CD4-positive, alpha-beta T cell treated with Interleukin-15 for 1 hour (primary cell): ENCODE results near the gene ERICH6B.

Experiments used
- DNase-seq: peaks from one replicate; pipeline ENCODE4 v3.0.0-alpha.2; 2020

ERICH6B gene

GRCh38 chr13:45540864-45541263, 74.7 kb downstream of the ERICH6B start:
- no peak for DNase-seq

GRCh38 chr13:45540195-45540594, 75.3 kb downstream of the ERICH6B start:
- no peak for DNase-seq

GRCh38 chr13:45538382-45538781, 77.2 kb downstream of the ERICH6B start:
- DNase-seq: no peak

GRCh38 chr13:45537516-45537915, 78.0 kb downstream of the ERICH6B start:
- DNase-seq: no peak

- no peak for DNase-seq
Observed at GRCh38 chr13:45536224-45536623, 79.3 kb downstream of the ERICH6B start.

GRCh38 chr13:45534604-45535003, 80.9 kb downstream of the ERICH6B start:
- DNase-seq: no peak

- DNase-seq: no peak
Observed at GRCh38 chr13:45529758-45530157, 85.8 kb downstream of the ERICH6B start.

GRCh38 chr13:45527699-45528462, 87.7 kb downstream of the ERICH6B start:
- DNase-seq: no peak

GRCh38 chr13:45522571-45522970, 93.0 kb downstream of the ERICH6B start:
- DNase-seq: no peak

GRCh38 chr13:45521297-45521696, 94.2 kb downstream of the ERICH6B start:
- DNase-seq: peak; percentile 37

- DNase-seq: no peak
Observed at GRCh38 chr13:45519493-45519892, 96.0 kb downstream of the ERICH6B start.

- DNase-seq: no peak
Observed at GRCh38 chr13:45518525-45519245, 96.9 kb downstream of the ERICH6B start.

- no peak for DNase-seq
Observed at GRCh38 chr13:45516757-45517156, 98.8 kb downstream of the ERICH6B start.

GRCh38 chr13:45512098-45512496, 103.4 kb downstream of the ERICH6B start:
- DNase-seq: no peak

- peak; percentile 18 for DNase-seq
Observed at GRCh38 chr13:45511310-45512097, 104.0 kb downstream of the ERICH6B start.

GRCh38 chr13:45510672-45511071, 104.9 kb downstream of the ERICH6B start:
- DNase-seq: no peak

GRCh38 chr13:45508776-45509175, 106.8 kb downstream of the ERICH6B start:
- no peak for DNase-seq

GRCh38 chr13:45506811-45507210, 108.7 kb downstream of the ERICH6B start:
- DNase-seq: no peak

GRCh38 chr13:45503658-45504057, 111.9 kb downstream of the ERICH6B start:
- DNase-seq: no peak

- no peak for DNase-seq
Observed at GRCh38 chr13:45501175-45501526, 114.4 kb downstream of the ERICH6B start.

- DNase-seq: no peak
Observed at GRCh38 chr13:45500492-45501174, 114.9 kb downstream of the ERICH6B start.

- DNase-seq: no peak
Observed at GRCh38 chr13:45496942-45497341, 118.6 kb downstream of the ERICH6B start.

GRCh38 chr13:45492538-45492937, 123.0 kb downstream of the ERICH6B start:
- DNase-seq: no peak
